Measurements from ENCODE around the gene CD14.

Gene CD14

DNA sequence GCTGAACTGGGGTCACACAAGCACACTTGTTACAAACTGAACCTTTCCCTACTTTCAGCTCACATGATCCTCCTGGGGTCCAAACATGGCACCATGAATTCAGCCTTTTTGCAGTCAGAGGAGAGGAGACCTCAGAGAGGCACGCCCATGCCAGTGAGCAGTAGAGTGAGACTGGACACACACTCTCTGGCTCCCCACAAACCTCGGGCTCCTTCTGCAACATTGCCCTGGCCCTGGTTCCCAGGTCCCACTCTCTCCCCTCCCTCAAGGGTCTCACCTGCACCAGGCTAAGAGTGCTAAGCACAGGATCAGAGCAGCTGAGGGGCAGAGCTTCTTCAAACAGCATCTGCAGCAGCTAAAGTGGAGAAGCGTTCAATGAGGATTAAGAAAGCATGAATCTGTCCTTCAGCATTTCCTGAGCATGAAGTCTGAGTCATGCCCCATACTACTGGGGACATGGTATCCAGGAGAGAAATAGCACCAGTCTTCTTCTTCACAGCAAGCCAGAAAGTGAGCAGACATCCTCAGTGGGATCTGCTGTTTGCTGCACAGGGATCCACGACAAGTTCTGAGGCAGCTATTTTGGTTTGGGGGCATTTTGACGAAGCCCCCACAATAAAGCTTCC lies 41.1 kb downstream of the CD14 start:
- Histone ChIP-seq H3K9me3 (ENCODE audit: severe bottlenecking) (no peaks in the 10 kb centered on the region), H3K4me3 (ENCODE audit: low read depth, low read length) (no peak overlapping the region), H3K27me3 (ENCODE audit: insufficient read depth, low read depth, severe bottlenecking) (no peaks in the 10 kb centered on the region), H3K27ac (no peak overlapping the region), H3K36me3 (no peaks in the 10 kb centered on the region)
- TF ChIP-seq, protein P1, sequence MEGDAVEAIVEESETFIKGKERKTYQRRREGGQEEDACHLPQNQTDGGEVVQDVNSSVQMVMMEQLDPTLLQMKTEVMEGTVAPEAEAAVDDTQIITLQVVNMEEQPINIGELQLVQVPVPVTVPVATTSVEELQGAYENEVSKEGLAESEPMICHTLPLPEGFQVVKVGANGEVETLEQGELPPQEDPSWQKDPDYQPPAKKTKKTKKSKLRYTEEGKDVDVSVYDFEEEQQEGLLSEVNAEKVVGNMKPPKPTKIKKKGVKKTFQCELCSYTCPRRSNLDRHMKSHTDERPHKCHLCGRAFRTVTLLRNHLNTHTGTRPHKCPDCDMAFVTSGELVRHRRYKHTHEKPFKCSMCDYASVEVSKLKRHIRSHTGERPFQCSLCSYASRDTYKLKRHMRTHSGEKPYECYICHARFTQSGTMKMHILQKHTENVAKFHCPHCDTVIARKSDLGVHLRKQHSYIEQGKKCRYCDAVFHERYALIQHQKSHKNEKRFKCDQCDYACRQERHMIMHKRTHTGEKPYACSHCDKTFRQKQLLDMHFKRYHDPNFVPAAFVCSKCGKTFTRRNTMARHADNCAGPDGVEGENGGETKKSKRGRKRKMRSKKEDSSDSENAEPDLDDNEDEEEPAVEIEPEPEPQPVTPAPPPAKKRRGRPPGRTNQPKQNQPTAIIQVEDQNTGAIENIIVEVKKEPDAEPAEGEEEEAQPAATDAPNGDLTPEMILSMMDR (IDR thresholded peaks at IDR 0.05; ENCODE audit: low read depth, low read length) = no peak
- no peak for DNase-seq

DNA sequence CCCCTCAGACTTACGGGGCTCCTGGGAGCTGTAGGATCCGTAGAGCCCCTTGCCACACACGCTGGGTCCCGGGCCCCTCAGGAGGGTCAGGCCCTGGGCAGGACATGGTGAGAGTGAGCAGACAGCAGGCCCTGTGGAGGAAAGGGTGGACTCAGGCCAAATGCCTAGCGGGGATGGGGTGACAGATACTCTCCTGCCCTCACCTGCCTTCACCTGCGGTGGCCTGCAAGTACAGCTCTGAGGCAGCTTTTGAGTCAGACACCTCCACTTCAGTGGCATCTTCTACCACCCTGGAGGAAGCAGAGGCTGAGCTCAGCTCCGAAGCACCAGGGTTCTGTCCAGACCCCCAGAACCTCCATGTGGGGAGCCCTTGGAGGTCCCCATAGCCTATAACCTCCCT lies 42.1 kb downstream of the CD14 start:
- Histone ChIP-seq H3K27me3 (ENCODE audit: insufficient read depth, low read depth, severe bottlenecking) (no peaks in the 10 kb centered on the region), H3K9me3 (ENCODE audit: severe bottlenecking) (no peaks in the 10 kb centered on the region), H3K4me3 (ENCODE audit: low read depth, low read length) (no peak overlapping the region), H3K27ac (no peak overlapping the region), H3K36me3 (no peaks in the 10 kb centered on the region)
- TF ChIP-seq, protein P1 (IDR thresholded peaks at IDR 0.05; ENCODE audit: low read depth, low read length) = no peak
- DNase-seq = no peak

DNA sequence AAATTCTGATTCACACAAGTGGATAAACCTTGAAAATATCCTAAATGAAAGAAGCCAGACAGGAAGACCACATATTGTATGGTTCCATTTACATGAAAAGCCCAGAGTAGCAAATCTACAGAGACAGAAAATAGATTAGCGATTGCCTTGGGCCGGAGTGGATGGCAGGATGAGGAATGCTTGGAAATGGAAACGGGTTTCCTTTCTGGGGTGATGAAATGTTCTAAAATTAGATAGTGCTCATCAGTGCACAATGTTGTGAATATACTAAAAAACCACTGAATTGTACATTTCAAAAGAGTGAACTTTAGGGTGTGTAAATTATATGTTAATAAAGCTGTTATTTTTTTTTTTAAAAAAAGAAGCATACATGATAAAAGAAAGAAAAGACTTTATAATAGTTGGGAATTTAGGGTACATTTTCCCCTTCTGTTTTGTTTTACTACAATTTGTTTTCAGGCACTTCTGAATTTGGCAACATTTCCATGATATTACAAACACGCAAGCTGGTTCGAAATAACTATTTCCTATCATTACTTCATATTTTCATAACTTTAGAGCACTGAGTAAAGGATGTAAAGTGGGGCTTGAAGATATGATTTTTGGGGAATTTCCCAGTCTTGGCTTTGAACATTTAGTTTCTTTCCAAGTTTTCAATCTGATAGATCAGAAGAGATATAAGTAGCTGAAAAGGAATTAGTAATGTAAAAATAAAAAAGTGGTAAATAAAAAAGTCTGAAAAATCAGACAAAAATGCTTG lies 44.5 kb downstream of the CD14 start:
- DNase-seq = no peak
- TF ChIP-seq, protein P1 (IDR thresholded peaks at IDR 0.05; ENCODE audit: low read depth, low read length) = no peak
- Histone ChIP-seq H3K4me3 (ENCODE audit: low read depth, low read length) (no peak overlapping the region), H3K36me3 (no peaks in the 10 kb centered on the region), H3K27me3 (ENCODE audit: insufficient read depth, low read depth, severe bottlenecking) (no peaks in the 10 kb centered on the region), H3K9me3 (ENCODE audit: severe bottlenecking) (peaks cover 6% of the 10 kb centered on the region), H3K27ac (no peak overlapping the region)

DNA sequence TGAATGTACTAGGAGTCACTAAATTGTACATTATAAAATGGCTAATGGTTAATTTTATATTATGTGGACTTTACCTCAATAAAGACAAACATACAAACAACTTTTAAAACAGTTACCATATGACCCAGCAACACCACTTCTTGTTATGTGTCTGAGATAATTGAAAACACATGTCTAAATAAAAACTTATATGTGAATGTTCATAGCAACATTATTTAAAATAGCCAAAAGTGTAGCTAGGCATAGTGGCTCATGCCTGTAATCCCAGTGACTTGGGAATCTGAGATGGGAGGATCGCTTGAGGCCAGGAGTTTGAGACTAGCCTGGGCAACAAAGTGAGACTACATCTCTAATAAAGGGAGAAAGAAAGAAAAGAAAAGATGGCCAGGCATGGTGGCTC lies 45.5 kb downstream of the CD14 start:
- Histone ChIP-seq H3K27ac (no peak overlapping the region), H3K27me3 (ENCODE audit: insufficient read depth, low read depth, severe bottlenecking) (no peaks in the 10 kb centered on the region), H3K4me3 (ENCODE audit: low read depth, low read length) (no peak overlapping the region), H3K9me3 (ENCODE audit: severe bottlenecking) (peaks cover 6% of the 10 kb centered on the region), H3K36me3 (no peaks in the 10 kb centered on the region)
- DNase-seq = no peak
- TF ChIP-seq, protein P1 (IDR thresholded peaks at IDR 0.05; ENCODE audit: low read depth, low read length) = no peak
